HEK293 (cell line): ENCODE results near the gene CLECL1.

Experiments
- CTCF ChIA-PET: fragments of 350-600 bp; formaldehyde crosslinking; extraction: SDS; loops from one replicate; lab custom pipeline; 2021; ENCODE audit warnings: antibody characterized with exemption; lab: Yijun Ruan, JAX
- POLR2A ChIA-PET: fragments of 300-600 bp; formaldehyde crosslinking; extraction: SDS; loops from one replicate; lab custom pipeline; 2020; ENCODE audit warnings: antibody characterized with exemption, inconsistent platforms; lab: Yijun Ruan, JAX
- H3K27ac ChIP-seq: fragments of 200-500 bp; sonication (Bioruptor generic); 2 replicates; pipeline ENCODE4 v1.5.1; 2014; ENCODE audit warnings: low read depth, low read length, control low read depth, inconsistent platforms; ENCODE audit errors: extremely low read depth
- H3K36me3 ChIP-seq, 2 experiments: fragments of 200-500 bp in 1 of 2; sonication (Bioruptor generic) in 1 of 2; 1 replicate in 1 of 2; 2 replicates in 1 of 2; pipeline ENCODE4 v1.5.1; 2014 to 2017; ENCODE audit warnings: inconsistent platforms in 2 of 2, low read length in 2 of 2; ENCODE audit not compliant: control insufficient read depth in 2 of 2, insufficient read depth in 1 of 2
- H3K4me1 ChIP-seq: fragments of 200-500 bp; sonication (Bioruptor generic); 2 replicates; pipeline ENCODE4 v1.5.1; 2014; ENCODE audit warnings: mild to moderate bottlenecking, low read length, inconsistent platforms; ENCODE audit not compliant: control insufficient read depth, insufficient read depth
- H3K4me3 ChIP-seq: 2 replicates; pipeline ENCODE4 v1.5.1; 2011; ENCODE audit warnings: low read depth, mild to moderate bottlenecking, control low read depth, low read length, moderate library complexity
- H3K9me3 ChIP-seq: fragments of 200-500 bp; sonication (Bioruptor generic); 2 replicates; pipeline ENCODE4 v1.5.1; 2014; ENCODE audit warnings: low read depth, low read length, inconsistent platforms; ENCODE audit not compliant: control insufficient read depth, insufficient read depth
- ATF2 ChIP-seq: fragments of 450-650 bp; formaldehyde crosslinking; IDR thresholded peaks from 2 replicates; pipeline ENCODE4 v1.5.1; 2016; ENCODE audit warnings: missing biosample characterization, missing genetic modification characterization, low read depth
- BCL11B ChIP-seq: fragments of 450-650 bp; formaldehyde crosslinking; IDR thresholded peaks from 2 replicates; pipeline ENCODE4 v1.5.1; 2016; ENCODE audit warnings: low read depth, missing biosample characterization, missing genetic modification characterization
- PRDM4 ChIP-seq: fragments of 450-650 bp; formaldehyde crosslinking; IDR thresholded peaks from 2 replicates; pipeline ENCODE4 v1.5.1; 2017; ENCODE audit warnings: missing biosample characterization, missing genetic modification characterization
- ZBTB1 ChIP-seq: fragments of 450-650 bp; formaldehyde crosslinking; IDR thresholded peaks from 2 replicates; pipeline ENCODE4 v1.5.1; 2016; ENCODE audit warnings: missing biosample characterization, missing genetic modification characterization
- ZNF292 ChIP-seq: fragments of 450-650 bp; formaldehyde crosslinking; IDR thresholded peaks from 2 replicates; pipeline ENCODE4 v1.5.1; 2016; ENCODE audit warnings: low read depth, missing biosample characterization, missing genetic modification characterization, borderline replicate concordance
- ZNF311 ChIP-seq: fragments of 450-650 bp; formaldehyde crosslinking; IDR thresholded peaks from 2 replicates; pipeline ENCODE4 v1.5.1; 2017; ENCODE audit warnings: missing biosample characterization, missing genetic modification characterization, borderline replicate concordance
- ZNF350 ChIP-seq: fragments of 450-650 bp; formaldehyde crosslinking; IDR thresholded peaks from 2 replicates; pipeline ENCODE4 v1.5.0; 2017; ENCODE audit warnings: missing biosample characterization, mild to moderate bottlenecking, missing genetic modification characterization
- ZNF521 ChIP-seq: fragments of 450-650 bp; formaldehyde crosslinking; IDR thresholded peaks from 2 replicates; pipeline ENCODE4 v1.5.1; 2017; ENCODE audit warnings: missing biosample characterization, mild to moderate bottlenecking, missing genetic modification characterization
- ZNF660 ChIP-seq: fragments of 450-650 bp; IDR thresholded peaks from 2 replicates; pipeline ENCODE4 v1.5.1; 2018; ENCODE audit warnings: missing biosample characterization, mild to moderate bottlenecking, missing genetic modification characterization
- ZSCAN4 ChIP-seq: fragments of 450-650 bp; formaldehyde crosslinking; IDR thresholded peaks from 2 replicates; pipeline ENCODE4 v1.5.1; 2017; ENCODE audit warnings: missing biosample characterization, missing genetic modification characterization
- TF ChIP-seq, protein P1 (sequence below): fragments of 450-650 bp; formaldehyde crosslinking; IDR thresholded peaks from 2 replicates; pipeline ENCODE4 v1.5.1; 2016; ENCODE audit warnings: missing biosample characterization, missing genetic modification characterization
- TF ChIP-seq, protein P2 (sequence below): fragments of 450-650 bp; formaldehyde crosslinking; IDR thresholded peaks from 2 replicates; pipeline ENCODE4 v1.5.1; 2016; ENCODE audit warnings: missing biosample characterization, missing genetic modification characterization, borderline replicate concordance
- TF ChIP-seq, protein P3 (sequence below): fragments of 450-650 bp; formaldehyde crosslinking; IDR thresholded peaks from 2 replicates; pipeline ENCODE4 v1.5.1; 2016; ENCODE audit warnings: missing biosample characterization, missing genetic modification characterization

The CLECL1 gene

GRCh38 chr12:9699898-9700605 is 32.8 kb downstream of the CLECL1 start:
- H3K9me3 ChIP-seq, result no peaks in the 10 kb centered on the region
- ChIA-PET POLR2A (no interaction called here), CTCF (interaction anchor here (0.6 to 1.0 kb wide), 3 partner anchors 8 to 359 kb away, joined by 3 to 5 read pairs (median 4); no protein-coding TSS in a partner anchor)
- no peak overlapping the region for H3K27ac ChIP-seq
- H3K4me3 ChIP-seq, result no peak overlapping the region
- TF ChIP-seq, protein P1, sequence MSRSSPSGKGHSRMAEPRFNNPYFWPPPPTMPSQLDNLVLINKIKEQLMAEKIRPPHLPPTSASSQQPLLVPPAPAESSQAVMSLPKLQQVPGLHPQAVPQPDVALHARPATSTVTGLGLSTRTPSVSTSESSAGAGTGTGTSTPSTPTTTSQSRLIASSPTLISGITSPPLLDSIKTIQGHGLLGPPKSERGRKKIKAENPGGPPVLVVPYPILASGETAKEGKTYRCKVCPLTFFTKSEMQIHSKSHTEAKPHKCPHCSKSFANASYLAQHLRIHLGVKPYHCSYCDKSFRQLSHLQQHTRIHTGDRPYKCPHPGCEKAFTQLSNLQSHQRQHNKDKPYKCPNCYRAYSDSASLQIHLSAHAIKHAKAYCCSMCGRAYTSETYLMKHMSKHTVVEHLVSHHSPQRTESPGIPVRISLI (tag by site-specific recombination), result no peak
- TF ChIP-seq PRDM4 (tag by site-specific recombination), result no peak
- H3K36me3 ChIP-seq, result peaks cover 0 to 3% of the 10 kb centered on the region in 2 experiments; a peak in 1 of 3 replicates
- H3K4me1 ChIP-seq, result no peaks in the 10 kb centered on the region

- ChIA-PET POLR2A (no interaction called here), CTCF (interaction anchor here (0.7 to 1.0 kb wide), 3 partner anchors 9 to 359 kb away, joined by 3 to 4 read pairs (median 3); no protein-coding TSS in a partner anchor)
- TF ChIP-seq ATF2, result no peak
- no peak for TF ChIP-seq ZNF660 (tag by site-specific recombination)
- TF ChIP-seq, protein P2, sequence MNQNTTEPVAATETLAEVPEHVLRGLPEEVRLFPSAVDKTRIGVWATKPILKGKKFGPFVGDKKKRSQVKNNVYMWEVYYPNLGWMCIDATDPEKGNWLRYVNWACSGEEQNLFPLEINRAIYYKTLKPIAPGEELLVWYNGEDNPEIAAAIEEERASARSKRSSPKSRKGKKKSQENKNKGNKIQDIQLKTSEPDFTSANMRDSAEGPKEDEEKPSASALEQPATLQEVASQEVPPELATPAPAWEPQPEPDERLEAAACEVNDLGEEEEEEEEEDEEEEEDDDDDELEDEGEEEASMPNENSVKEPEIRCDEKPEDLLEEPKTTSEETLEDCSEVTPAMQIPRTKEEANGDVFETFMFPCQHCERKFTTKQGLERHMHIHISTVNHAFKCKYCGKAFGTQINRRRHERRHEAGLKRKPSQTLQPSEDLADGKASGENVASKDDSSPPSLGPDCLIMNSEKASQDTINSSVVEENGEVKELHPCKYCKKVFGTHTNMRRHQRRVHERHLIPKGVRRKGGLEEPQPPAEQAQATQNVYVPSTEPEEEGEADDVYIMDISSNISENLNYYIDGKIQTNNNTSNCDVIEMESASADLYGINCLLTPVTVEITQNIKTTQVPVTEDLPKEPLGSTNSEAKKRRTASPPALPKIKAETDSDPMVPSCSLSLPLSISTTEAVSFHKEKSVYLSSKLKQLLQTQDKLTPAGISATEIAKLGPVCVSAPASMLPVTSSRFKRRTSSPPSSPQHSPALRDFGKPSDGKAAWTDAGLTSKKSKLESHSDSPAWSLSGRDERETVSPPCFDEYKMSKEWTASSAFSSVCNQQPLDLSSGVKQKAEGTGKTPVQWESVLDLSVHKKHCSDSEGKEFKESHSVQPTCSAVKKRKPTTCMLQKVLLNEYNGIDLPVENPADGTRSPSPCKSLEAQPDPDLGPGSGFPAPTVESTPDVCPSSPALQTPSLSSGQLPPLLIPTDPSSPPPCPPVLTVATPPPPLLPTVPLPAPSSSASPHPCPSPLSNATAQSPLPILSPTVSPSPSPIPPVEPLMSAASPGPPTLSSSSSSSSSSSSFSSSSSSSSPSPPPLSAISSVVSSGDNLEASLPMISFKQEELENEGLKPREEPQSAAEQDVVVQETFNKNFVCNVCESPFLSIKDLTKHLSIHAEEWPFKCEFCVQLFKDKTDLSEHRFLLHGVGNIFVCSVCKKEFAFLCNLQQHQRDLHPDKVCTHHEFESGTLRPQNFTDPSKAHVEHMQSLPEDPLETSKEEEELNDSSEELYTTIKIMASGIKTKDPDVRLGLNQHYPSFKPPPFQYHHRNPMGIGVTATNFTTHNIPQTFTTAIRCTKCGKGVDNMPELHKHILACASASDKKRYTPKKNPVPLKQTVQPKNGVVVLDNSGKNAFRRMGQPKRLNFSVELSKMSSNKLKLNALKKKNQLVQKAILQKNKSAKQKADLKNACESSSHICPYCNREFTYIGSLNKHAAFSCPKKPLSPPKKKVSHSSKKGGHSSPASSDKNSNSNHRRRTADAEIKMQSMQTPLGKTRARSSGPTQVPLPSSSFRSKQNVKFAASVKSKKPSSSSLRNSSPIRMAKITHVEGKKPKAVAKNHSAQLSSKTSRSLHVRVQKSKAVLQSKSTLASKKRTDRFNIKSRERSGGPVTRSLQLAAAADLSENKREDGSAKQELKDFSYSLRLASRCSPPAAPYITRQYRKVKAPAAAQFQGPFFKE (tag by site-specific recombination), result no peak
- no peak for TF ChIP-seq ZNF350
- no peak for TF ChIP-seq ZSCAN4
- TF ChIP-seq ZNF292, result no peak
- no peak for TF ChIP-seq ZNF521 (tag by site-specific recombination)
- no peak for TF ChIP-seq ZBTB1
- TF ChIP-seq ZNF311 (tag by site-specific recombination), result no peak
- TF ChIP-seq BCL11B (tag by site-specific recombination), result no peak
- TF ChIP-seq, protein P3, sequence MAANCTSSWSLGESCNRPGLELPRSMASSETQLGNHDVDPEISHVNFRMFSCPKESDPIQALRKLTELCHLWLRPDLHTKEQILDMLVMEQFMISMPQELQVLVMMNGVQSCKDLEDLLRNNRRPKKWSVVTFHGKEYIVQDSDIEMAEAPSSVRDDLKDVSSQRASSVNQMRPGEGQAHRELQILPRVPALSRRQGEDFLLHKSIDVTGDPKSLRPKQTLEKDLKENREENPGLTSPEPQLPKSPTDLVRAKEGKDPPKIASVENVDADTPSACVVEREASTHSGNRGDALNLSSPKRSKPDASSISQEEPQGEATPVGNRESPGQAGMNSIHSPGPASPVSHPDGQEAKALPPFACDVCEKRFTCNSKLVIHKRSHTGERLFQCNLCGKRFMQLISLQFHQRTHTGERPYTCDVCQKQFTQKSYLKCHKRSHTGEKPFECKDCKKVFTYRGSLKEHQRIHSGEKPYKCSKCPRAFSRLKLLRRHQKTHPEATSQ, result no peak
- no peaks in the 10 kb centered on the region for H3K4me1 ChIP-seq
- peaks cover 0 to 9% of the 10 kb centered on the region in 2 experiments; a peak in 1 of 3 replicates for H3K36me3 ChIP-seq
- no peak overlapping the region for H3K4me3 ChIP-seq
- H3K27ac ChIP-seq, result no peak overlapping the region
- no peaks in the 10 kb centered on the region for H3K9me3 ChIP-seq
Observed at GRCh38 chr12:9699269-9699897, 33.5 kb downstream of the CLECL1 start.
